ENCODE results near the gene MGLL.
"Not testable (repeated sequence)": the region's sequence is repeated elsewhere in the genome, so short reads cannot be mapped to it uniquely, and the experiment has no call there.

The MGLL gene

GRCh38 chr3:127714125-127714571, 108.2 kb downstream of the MGLL start:
- ATAC-seq (no peak), DNase-seq (no peak)
- Mint-ChIP-seq H3K36me3 (ENCODE audit: low read depth) (no peaks in the 10 kb centered on the region), H3K4me3 (no peak overlapping the region), H3K9me3 (no peaks in the 10 kb centered on the region), H3K4me1 (no peaks in the 10 kb centered on the region), H3K27ac (no peak overlapping the region), H3K27me3 (peaks cover 1% of the 10 kb centered on the region)

- Mint-ChIP-seq H3K4me1 (no peaks in the 10 kb centered on the region), H3K9me3 (no peaks in the 10 kb centered on the region), H3K27me3 (no peaks in the 10 kb centered on the region), H3K36me3 (ENCODE audit: low read depth) (no peaks in the 10 kb centered on the region), H3K27ac (no peak overlapping the region), H3K4me3 (no peak overlapping the region)
- DNase-seq (no peak), ATAC-seq (no peak)
Measured at GRCh38 chr3:127712881-127713771, 109.2 kb downstream of the MGLL start.

GRCh38 chr3:127712461-127712860, 109.9 kb downstream of the MGLL start:
- Mint-ChIP-seq H3K4me1 (no peaks in the 10 kb centered on the region), H3K36me3 (ENCODE audit: low read depth) (no peaks in the 10 kb centered on the region), H3K4me3 (no peak overlapping the region), H3K27ac (no peak overlapping the region), H3K27me3 (no peaks in the 10 kb centered on the region), H3K9me3 (no peaks in the 10 kb centered on the region)
- DNase-seq, result no peak
- no peak for ATAC-seq

DNA sequence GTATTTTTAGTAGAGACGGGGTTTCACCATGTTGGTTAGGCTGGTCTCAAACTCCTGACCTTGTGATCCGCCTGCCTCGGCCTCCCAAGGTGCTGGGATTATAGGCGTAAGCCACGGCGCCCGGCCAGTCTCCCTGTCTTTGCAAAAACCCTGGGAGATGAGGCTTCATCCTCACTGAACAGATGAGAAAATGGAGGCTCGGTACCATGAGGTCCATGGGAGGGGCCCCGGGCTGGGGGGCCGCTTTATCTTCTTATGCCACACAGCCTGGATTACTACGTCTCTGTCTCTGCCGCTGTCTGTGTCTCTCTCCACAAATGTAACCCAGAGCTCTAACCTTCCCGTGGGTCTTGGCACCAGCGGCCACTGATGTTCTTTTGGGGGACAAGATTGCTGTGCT, 110.4 kb downstream of the MGLL start:
- Mint-ChIP-seq H3K4me3 (no peak overlapping the region), H3K9me3 (no peaks in the 10 kb centered on the region), H3K27me3 (no peaks in the 10 kb centered on the region), H3K4me1 (no peaks in the 10 kb centered on the region), H3K36me3 (ENCODE audit: low read depth) (no peaks in the 10 kb centered on the region), H3K27ac (no peak overlapping the region)
- ATAC-seq, result no peak
- DNase-seq, result no peak

- H3K27me3 Mint-ChIP-seq, result no peaks in the 10 kb centered on the region
- H3K27ac Mint-ChIP-seq, result no peak overlapping the region
- no peak overlapping the region for H3K4me3 Mint-ChIP-seq
- no peak for DNase-seq
- no peak for ATAC-seq
- no peaks in the 10 kb centered on the region for H3K4me1 Mint-ChIP-seq
- no peaks in the 10 kb centered on the region for H3K36me3 Mint-ChIP-seq (ENCODE audit: low read depth)
- H3K9me3 Mint-ChIP-seq, result no peaks in the 10 kb centered on the region
Measured at GRCh38 chr3:127711021-127711695, 111.2 kb downstream of the MGLL start.

- Mint-ChIP-seq H3K27ac (no peak overlapping the region), H3K4me1 (no peaks in the 10 kb centered on the region)
- DNase-seq, result no peak
Measured at GRCh38 chr3:127710155-127710941, 112.0 kb downstream of the MGLL start.

DNA sequence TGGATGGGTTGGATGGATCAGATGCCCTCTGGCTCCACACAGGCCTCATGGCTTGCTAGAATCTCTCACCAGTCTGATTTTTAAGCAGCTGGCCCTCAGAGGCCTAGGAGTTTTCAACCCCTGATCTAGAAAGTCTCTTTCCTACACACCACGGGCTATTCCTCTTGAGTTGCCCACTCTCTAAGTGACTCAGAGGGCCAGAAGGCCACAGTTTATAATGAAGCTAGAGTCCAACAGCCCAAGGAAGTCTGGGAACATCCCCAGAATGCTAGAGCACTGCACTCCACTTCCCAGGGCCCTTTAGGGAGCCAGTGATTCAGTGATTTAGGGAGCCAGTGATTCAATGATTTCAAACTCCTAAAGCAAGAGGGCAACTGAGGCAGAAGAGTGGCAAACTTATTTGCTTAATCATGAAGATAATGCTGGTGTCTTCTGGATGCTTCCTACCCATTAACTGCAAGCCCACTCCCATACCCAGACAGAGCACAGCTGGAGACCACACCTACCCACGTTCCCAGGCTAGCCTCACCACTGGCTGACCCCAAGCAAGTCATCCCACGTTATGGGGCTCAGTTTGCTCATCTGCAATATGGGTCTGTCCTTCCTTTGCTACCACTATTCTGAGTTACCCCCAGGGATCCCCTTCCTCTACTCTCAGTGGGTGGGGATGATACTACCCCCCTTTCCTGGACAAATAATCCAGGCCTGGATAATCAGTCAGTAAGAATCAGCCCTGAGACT, 112.8 kb downstream of the MGLL start:
- Mint-ChIP-seq H3K4me3 (no peak overlapping the region), H3K27ac (no peak overlapping the region), H3K9me3 (no peaks in the 10 kb centered on the region), H3K36me3 (ENCODE audit: low read depth) (peaks cover 4% of the 10 kb centered on the region), H3K27me3 (no peaks in the 10 kb centered on the region), H3K4me1 (no peaks in the 10 kb centered on the region)
- ATAC-seq (no peak), DNase-seq (no peak)

More at GRCh38 chr3:127710155-127710941, 112.0 kb downstream of the MGLL start:
- no peak overlapping the region for H3K4me3 Mint-ChIP-seq
- H3K36me3 Mint-ChIP-seq (ENCODE audit: low read depth), result no peaks in the 10 kb centered on the region
- no peaks in the 10 kb centered on the region for H3K27me3 Mint-ChIP-seq
- H3K9me3 Mint-ChIP-seq, result no peaks in the 10 kb centered on the region
- no peak for ATAC-seq

GRCh38 chr3:127708837-127709236, 113.5 kb downstream of the MGLL start:
- peaks cover under 1% of the 10 kb centered on the region for H3K9me3 Mint-ChIP-seq
- peaks cover 4% of the 10 kb centered on the region for H3K36me3 Mint-ChIP-seq (ENCODE audit: low read depth)
- H3K4me1 Mint-ChIP-seq, result no peaks in the 10 kb centered on the region
- no peak for ATAC-seq
- DNase-seq, result no peak
- H3K27ac Mint-ChIP-seq, result no peak overlapping the region
- H3K4me3 Mint-ChIP-seq, result no peak overlapping the region
- H3K27me3 Mint-ChIP-seq, result no peaks in the 10 kb centered on the region

- Mint-ChIP-seq H3K9me3 (peaks cover 5% of the 10 kb centered on the region), H3K36me3 (ENCODE audit: low read depth) (peaks cover 4% of the 10 kb centered on the region), H3K27me3 (no peaks in the 10 kb centered on the region), H3K4me3 (no peak overlapping the region), H3K4me1 (no peaks in the 10 kb centered on the region), H3K27ac (no peak overlapping the region)
- ATAC-seq, result no peak
- DNase-seq, result no peak
Measured at GRCh38 chr3:127707851-127708411, 114.4 kb downstream of the MGLL start.

DNA sequence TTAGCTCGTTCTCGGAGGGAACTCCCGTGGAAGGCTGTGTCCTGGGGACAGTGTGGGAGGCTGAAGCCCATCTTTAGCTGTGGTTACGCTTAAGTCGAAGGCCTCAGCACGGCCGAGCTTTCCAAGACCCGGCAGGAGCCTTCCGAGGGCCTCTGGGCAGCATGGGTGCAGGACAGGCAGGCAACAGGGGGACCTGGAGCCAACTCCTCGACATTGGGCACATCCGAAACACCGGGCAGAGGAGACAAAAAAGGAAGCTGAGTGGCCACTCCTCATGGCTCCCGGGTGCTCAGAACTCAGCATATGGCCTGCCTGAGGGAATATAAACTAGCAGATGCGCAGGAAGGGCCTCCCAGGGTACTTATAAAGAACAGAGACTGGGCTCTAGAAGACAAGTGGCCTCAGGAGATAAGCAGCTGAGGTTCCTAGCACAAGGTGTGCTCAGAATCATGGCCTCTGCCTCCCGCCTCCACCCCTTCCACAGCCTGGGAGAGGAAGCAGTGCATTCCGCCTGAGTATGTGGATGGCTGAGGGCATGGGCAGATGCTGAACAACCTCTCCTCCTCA, 115.4 kb downstream of the MGLL start:
- Mint-ChIP-seq H3K27me3 (no peaks in the 10 kb centered on the region), H3K4me1 (no peaks in the 10 kb centered on the region), H3K27ac (no peak overlapping the region), H3K9me3 (peaks cover 5% of the 10 kb centered on the region), H3K36me3 (ENCODE audit: low read depth) (peaks cover 4% of the 10 kb centered on the region), H3K4me3 (no peak overlapping the region)
- ATAC-seq (no peak), DNase-seq (no peak)

DNA sequence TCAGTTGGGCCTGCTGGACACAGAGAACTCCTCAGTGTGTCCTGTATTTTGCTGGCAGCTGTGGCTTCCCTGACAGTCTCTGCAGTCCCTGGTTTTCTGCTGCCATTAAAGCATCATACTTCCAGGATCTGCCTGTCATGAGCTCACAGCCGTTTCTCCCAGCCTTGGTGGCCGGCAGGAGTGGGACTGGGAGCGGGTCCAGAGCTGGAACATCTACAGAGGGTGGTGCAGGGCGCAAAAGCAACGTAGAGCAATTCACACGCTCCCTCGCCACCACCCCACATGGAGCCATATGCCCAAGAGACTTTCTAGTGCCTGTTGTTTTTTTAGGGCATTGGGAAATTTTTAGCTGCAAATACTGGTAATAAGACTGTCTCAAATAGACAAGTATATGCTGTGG, 116.0 kb downstream of the MGLL start:
- peaks cover 5% of the 10 kb centered on the region for H3K9me3 Mint-ChIP-seq
- H3K4me1 Mint-ChIP-seq, result no peaks in the 10 kb centered on the region
- peaks cover 4% of the 10 kb centered on the region for H3K36me3 Mint-ChIP-seq (ENCODE audit: low read depth)
- H3K27me3 Mint-ChIP-seq, result no peaks in the 10 kb centered on the region
- H3K4me3 Mint-ChIP-seq, result no peak overlapping the region
- no peak for ATAC-seq
- no peak overlapping the region for H3K27ac Mint-ChIP-seq
- no peak for DNase-seq

- not testable (repeated sequence) for ATAC-seq; H3K27me3 Mint-ChIP-seq; H3K36me3 Mint-ChIP-seq (ENCODE audit: low read depth); H3K4me3 Mint-ChIP-seq; H3K27ac Mint-ChIP-seq; H3K9me3 Mint-ChIP-seq; H3K4me1 Mint-ChIP-seq; DNase-seq
Measured at GRCh38 chr3:127704840-127705239, 117.5 kb downstream of the MGLL start.

DNA sequence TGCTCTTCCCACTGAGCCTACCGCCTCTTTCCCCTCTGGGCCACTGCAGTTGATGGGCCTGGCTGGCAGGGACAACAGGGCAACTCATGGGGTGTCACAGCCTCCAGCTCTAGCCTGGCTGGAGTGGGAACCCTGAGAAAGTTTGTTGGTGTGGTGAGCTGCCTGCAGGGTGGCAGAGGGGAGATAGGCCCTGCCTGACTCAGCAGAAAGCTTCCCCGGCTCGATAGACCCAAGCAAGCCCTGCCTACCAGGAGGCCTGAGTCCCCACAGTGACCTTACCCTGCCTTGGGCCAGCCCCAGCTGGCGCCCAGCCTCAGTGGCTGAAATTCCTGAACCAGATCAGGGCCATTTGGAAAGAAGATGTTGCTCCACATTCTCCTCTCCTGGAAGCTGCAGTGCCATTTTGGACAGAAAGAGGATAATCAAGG, 120.2 kb downstream of the MGLL start:
- Mint-ChIP-seq H3K36me3 (ENCODE audit: low read depth) (peaks cover 4% of the 10 kb centered on the region), H3K27ac (no peak overlapping the region), H3K4me3 (no peak overlapping the region), H3K4me1 (peaks cover 3% of the 10 kb centered on the region), H3K27me3 (no peaks in the 10 kb centered on the region), H3K9me3 (peaks cover 5% of the 10 kb centered on the region)
- ATAC-seq (no peak), DNase-seq (no peak)

Data from activated naive CD8-positive, alpha-beta T cell treated with anti-CD3 and anti-CD28 coated beads, Interleukin-2, amount 50 U/mL, for 24 hours (primary cell).